GM18873 (cell line): ENCODE measurements around the gene CPLX1.
"Not testable (repeated sequence)": the region's sequence is repeated elsewhere in the genome, so short reads cannot be mapped to it uniquely, and the experiment has no call there.

Experiments used
- ATAC-seq: cut with Tn5 transposase; IDR thresholded peaks from one replicate; pipeline ENCODE4 v1.9.1; 2021; ENCODE audit warnings: mild to moderate bottlenecking, moderate library complexity, moderate number of reproducible peaks; ENCODE audit not compliant: unreplicated experiment, low FRiP score

CPLX1 gene

DNA sequence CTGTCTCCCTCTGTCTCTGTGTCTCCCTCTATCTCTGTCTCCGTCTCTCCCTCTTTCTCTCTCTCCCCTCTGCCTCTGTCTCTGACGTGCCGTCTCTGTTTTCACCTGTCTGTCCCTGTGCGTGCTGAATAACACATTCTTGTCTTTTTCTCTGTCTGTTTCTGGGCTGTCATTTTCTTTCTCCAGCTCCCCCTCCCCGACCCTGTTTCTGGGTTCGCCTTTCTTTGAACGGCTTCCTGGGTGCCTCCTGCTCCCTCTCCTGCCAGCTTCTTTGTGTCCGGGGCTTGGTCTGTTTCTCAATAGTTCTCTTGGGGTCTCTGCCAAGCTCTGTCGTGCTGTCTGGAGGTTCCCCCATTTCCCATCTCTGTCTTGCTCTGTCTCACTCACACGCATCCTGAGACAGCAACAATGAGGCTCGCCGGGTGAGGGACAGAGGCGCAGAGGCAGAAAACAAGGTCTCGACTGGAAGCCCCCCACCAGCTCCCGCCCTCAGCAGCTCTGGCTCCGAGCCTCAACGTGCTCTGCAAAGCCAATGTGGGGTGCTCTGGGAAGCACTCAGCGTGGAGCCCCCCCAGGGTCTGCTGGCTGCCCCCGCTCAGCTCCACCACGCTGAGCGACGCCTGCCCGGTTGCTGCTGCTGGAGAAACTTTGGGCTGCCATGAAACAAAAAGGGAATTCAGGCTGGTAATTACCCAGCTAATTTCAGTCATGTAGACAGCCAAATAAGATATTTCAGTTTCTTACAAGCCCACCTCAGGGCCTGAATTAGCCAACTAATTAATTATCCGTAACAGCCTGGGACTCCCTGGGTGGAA, 3.4 kb downstream of the CPLX1 start:
- ATAC-seq: no peak

DNA sequence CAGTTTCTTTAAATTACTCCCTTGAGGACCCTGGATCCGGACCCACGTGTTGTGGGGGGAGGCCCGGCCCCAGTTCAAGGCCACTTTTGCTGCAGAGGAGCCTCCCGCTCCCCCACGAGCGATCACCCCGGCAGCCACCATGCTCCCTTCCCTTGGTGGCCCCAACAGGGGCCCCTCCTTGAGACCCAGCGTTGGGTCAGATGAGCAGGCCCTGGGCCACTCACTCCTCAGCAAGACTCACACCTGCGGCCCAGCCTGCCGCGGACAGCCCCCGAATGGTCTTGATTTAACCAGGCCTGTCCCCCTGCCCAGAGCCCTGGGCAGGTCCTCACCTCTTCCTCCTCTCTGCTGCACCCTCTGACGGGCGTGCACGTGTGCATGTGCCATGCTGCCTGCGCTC, 4.3 kb downstream of the CPLX1 start:
- ATAC-seq: no peak

DNA sequence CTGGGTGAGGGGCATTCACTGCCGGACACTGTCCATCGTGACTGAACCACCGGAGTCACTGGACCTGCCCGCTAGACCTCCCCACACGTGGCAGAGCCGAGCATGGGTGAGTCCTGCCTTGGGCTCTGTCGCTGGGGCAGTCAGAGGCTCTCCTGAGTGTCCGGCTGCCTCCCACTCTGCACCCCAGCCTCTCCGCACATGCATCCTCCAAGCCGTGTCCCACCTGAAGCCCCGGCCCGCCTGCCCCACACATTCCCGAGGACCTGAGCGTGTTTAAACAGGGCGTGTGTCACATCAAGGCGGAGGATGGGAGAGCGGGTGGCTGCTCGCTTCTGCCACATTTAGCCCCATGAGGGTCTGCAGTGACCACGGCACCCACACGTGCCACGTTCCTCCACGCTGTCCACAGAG, 4.7 kb downstream of the CPLX1 start:
- ATAC-seq: no peak

DNA sequence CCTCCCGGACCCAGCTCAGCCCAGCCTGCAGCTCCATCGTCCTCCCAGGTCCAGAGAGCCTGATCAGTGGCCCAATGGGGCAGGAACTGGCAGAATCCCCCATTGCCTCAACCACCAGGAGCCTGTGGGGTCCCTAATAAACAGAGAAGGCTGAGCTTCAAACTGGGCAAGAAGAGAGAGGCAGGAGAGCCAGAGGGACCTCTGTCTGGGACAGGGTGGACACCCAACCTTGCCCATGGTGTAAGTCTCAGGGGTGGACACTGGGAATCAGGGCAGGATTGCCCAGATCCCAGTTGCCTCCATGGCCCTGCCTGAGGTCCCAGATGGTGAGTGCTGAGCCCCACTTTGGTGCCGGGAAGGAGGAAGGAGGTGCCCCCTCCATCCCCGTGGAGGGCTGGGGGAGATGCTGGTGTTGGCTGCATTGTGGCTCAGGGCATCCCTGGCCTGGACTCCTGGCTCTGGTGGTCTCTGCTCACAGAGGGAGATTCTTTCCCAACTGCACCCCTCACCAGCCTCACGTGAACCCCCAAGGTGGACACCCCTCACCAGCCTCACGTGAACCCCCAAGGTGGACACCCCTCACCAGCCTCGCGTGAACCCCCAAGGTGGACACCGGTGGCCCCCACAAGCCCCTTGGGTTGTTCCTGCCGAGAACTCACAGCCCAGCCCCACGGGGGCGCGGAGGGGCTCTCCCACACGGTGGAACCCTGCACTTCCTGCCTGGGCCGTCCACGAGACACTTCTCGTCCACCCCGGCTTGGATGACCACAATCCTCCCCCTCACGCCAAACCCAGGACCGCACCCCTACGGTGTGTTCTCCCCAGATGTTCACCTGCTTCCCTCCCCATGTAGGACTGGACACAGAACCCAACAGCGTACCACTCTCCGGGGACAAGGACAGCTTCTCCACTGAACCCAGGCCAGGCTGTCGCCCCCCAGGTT, 5.4 kb downstream of the CPLX1 start:
- no peak for ATAC-seq

DNA sequence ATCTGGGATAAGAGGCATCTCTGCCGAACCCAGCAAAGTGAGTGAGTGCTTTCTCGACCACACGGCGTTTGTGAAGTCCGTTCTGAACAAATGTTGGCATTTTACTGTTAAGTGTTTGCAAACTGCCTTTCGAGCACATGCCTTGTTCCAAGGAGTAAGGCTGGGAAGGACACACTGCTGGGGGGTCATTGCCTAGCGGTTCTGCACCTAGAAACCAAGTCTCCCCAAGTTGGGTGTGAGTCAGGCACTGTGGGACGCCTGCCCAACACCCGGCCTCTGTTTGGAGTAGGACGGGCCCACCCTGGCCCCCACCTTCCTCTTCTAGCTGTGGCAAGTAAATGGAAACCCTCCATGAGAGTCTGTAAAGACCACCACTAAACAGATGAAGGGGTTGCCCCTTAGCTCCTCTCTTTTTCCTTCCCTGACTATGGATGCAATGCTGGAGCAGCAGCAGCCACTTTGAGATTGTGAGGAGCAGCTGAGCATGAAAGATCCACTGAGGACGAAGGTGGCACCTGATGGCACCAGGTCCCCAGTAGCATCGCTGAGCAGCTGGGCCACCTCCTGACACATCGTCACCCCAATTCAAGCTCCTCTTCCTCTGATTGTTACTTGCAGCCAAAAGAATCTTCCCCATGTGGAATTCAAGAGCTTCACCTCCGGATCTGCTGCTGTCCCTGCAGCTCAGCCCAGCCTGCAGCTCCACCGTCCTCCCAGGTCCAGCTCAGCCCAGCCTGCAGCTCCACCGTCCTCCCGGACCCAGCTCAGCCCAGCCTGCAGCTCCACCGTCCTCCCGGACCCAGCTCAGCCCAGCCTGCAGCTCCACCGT, 6.3 kb downstream of the CPLX1 start:
- no peak for ATAC-seq

DNA sequence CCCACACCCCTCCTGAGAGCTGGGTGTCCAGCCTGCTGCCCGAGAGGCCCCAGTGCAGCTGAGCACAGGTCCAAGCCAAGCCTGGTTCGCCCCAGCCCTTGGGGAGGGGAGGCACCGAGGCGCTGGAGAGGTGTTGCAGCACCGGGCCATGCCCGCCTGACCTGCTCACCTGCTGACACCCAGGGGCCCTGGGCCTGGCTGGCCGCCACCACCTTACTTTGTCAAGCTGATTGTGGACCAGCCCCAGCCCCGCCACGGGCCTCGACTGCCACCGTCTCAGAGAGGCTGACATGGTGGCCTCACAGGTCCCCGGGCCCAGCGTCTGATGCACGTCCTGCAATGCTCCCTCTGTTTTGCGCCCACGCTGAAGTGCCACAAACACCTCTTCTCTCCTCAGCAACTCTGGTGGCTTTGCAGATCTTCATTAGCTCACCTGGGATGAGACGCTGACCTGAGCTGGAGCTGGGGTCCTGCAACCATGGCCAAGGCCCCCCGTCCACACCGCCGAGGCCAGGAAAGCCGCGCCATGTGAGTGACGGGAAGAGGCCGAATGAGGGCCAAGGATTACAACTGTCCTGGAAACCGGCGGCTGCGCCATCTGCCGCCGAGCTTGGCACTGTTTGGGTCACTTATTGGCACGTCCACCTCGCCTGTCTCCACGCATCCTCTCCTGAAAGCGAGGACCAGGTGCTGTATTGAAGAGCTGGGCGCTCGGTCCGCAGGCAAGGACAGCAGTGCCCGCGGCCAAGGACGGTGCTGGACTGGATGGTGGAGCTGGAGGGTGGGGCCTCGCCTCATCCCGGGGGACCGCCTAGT, 7.6 kb downstream of the CPLX1 start:
- no peak for ATAC-seq

DNA sequence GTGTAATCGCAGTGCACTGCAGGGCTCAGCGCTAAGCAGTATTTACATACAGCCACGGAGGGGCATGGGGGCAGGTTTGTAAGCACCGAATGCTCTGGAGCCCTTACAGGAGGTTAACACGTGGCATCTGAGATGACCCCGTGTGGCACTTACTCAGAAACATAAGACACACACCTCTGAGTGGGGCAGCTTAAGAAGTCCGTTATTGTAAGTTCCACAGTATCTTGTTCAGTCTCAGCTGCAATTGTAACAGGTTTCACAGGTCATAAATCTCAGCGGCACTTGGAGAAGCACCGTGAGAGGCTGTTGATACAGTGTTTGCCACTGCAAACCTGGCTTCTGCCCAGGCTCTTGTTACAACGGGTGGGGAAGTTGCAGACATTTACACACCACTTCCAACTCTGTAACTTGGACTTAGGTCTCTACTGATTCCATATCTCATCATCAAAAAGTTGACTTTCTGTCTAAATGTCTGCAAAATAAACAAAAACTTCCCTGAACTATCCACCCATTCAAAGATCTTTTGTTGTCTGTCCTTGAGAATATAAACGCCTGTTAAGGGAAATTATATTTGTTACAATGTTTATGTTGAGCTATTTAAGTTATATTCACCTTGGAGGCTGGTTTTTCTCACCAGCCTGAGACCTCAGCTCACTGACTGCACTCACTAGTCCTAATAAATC, 10.3 kb downstream of the CPLX1 start:
- no peak for ATAC-seq

DNA sequence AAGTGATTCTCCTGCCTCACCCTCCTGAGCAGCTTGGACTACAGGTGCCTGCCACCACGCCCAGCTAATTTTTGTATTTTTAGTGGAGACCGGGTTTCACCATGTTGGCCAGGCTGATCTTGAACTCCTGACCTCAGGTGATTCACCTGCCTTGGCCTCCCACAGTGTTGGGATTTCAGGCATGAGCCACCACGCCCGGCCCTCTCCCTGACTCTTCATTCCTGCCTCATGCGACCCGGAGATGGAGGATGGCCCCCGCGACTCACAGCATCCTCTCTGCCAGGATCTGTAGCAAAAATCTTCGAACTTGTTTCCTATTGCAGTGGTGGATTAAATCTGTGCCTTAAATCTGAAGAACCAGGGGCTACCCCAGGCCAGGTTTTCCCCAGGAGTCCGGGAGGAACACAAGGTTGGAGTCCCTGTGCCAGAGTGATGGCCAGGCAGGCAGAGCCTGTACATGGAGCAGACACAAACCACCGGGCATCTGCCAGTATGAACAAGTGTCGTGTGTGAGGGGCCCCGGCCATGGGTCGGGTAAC, 11.5 kb downstream of the CPLX1 start:
- ATAC-seq: no peak

DNA sequence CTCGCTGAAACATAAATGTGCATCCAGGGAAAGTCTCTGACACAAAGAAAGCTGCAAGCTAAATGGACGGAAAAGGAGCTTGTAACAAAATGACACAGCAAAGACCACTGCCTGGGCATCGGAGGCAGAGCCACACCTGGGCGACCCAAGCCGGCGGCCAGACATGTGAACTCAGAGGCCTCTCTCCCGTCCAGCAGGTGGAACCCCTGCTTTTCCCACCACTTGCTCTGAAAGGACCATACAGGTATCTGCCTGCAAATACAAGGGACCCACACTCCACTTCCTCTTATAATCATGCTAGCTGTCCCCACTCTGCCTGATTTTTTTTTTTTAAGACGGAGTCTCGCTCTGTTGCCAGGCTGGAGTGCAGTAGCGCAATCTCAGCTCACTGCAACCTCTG, 12.0 kb downstream of the CPLX1 start:
- no peak for ATAC-seq

DNA sequence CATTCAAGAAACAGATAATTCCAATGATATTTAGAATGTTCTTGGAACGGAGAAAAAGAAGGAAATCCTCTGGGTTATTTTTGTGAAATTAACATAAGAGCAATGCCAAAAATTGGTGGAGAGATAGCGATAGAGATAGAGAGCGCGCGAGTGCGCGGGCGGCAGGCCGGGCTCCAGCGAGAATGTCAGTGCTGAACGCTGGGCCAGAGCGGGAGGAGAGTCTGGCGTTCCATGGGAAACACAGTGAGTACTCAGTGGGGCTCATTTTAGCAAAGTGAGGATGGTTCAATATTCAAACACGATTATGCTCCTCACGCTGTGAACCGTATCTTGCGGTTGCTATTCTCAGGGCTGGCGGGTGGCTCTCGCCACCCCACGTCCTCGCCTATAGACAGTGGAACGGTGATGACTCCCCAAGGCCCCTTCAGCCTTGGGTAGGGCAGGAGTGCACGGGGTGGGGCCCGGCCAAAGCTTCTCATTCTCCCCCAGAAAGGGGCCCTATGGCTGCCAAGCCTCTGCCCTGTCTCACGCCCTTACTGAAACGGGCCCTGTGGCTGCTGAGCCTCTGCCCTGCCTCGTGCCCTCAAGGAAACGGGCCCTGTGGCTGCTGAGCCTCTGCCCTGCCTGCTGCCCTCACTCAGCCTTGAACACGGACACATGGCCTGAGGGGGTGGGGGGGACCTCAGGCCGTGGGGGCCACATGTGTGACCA, 16.9 kb downstream of the CPLX1 start:
- ATAC-seq: no peak

DNA sequence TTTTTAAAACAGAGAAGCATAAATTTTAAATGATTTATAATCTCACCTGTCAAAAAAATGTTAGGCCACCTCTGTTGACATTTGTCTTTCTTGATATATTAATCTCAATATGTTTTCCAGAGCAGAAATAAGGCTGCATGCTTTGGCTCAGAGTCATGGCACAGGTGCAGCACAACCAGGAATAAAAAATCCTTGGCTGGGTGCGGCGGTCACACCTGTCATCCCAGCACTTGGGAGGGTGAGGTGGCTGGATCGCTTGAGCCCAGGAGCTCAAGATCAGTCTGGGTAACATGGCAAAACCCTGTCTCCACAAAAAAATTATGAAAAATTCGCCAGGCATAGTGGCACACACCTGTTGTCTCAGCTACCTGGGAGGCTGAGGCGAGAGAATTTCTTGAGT, 18.1 kb downstream of the CPLX1 start:
- no peak for ATAC-seq

DNA sequence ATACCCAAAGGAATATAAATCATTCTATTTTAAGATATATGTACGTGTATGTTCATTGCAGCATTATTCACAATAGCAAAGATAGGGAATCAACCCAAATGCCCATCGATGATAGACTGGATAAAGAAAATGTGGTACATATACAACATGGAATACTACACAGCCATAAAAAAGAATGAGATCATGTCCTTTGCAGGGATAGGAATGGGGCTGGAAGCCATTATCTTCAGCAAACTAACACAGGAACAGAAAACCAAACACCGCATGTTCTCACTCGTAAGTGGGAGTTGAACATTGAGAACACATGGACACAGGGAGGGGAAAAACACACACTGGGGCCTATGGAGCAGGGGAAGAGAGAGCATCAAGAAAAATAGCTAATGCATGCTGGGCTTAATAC, 18.9 kb downstream of the CPLX1 start:
- not testable (repeated sequence) for ATAC-seq

DNA sequence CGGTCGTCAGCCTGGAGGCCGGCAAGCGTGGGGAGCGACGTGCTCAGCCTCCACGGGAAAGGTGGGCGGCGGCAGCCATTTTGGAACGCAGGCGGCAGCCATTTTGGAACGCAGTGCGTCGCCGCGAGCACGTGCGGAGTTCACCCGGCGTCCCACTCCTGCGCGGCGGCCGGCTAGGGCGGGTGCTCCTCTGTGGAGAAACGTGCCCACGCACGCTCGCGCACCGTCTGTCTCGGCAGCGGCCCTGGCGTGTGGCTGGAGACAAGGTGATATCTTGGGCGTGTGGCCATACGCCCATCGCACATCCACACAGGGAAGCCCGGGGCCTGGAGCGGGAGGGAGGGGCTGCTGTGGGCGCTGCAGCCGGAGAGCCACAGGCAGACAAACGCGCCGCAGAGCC, 21.1 kb downstream of the CPLX1 start:
- no peak for ATAC-seq

DNA sequence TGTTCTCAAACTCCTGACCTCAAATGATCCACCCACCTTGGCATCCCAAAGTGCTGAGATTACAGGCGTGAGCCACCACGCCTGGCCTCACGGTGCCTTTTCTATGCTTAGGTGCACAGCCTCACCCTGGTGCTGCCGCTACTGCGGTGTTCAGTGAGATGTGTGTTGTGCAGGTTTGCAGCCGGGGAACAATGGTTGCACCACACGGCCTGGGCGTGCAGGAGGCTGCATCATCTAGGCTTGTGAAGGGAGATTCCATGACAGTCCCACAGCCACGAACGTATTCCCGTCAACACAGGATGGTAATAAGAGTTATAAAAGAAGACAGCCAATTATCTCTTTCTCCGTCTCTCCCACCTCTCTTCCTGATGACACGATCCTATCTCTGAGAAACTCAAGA, 22.0 kb downstream of the CPLX1 start:
- no peak for ATAC-seq

DNA sequence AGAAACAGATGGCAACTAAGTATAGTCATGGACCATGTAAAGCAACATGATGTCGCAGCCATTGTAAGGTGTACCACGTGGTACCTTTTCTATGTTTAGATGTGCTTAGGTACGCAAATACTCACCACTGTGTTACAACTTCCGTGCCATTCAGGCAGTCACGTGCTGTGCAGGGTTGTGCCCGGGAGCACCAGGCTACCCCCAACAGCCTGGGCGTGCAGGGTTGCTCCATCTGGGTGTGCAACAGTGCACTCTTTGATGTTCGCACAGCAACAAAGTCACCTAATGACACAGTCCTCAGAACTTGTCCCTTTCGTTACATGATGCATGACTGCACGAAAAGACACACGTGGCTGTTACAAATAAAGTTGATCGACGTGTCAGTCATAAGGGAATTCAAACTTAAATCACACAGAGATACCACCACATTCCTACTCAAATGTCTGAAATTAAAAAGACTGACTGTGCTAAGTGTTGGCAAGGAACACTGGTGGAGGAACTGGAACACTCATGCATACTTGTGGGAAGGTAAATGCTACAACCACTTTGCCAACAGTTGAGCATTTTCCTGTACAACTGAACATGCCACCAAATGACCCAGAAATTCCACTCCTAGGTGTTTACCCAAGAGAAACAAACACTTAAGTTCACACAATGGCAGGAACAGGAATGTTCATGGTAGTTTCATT, 24.3 kb downstream of the CPLX1 start:
- ATAC-seq: no peak

DNA sequence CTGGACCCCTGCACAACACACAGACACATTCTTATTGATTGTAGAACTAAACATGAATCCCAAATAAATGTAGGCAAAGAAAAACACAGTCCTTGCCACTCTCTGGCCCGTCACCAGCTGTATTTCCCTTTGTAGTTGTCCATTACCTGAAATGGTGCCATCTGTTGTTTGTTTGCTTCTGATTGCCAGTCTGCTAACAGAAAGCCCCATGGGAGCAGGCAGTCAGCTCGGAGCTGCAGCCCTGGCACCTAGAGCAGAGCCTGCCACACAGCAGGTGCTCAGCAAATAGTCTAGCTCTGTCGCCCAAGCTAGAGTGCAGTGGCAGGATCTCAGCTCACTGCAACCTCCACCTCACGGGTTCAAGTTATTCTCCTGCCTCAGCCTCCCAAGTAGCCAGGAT, 28.9 kb downstream of the CPLX1 start:
- ATAC-seq: no peak

DNA sequence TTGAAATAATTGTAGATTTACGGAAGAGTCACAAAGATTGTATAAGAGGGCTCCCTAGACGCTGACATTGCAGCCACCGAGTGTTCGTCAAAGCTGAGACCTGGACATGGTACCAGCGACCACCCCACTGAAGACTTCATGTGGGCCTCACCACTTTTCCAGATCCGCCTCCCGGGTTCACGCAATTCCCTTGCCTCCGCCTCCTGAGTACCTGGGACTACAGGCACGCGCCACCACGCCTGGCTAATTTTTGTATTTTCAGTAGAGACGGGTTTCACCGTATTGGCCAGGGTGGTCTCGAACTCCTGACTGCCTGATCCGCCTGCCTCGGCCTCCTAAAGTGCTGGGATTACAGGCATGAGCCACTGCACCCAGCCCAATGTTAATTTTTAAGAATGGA, 29.7 kb downstream of the CPLX1 start:
- ATAC-seq: no peak

DNA sequence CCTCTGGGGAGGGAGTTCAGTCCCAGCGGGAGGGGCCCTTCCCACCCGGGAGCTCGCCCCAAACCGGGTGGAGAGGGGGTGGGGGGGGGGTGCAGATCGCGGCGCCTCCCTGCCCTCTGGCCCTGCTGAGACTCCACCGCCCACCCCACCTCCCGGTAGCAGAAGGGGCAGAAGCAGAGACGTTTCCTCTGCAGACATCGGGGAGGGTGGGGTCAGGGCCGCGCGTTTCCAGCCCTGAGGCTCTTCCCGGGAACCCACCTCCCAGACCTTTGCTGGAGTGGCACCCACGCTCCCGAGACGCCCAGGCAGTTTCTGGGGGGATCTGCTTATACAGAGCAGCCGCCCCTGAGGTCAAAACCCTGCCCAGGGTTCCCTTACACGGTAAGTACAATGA, 30.2 kb downstream of the CPLX1 start:
- no peak for ATAC-seq
